Peyer's patch (tissue), 4 donors: ENCODE results near the gene DISC1.

Experiments
- POLR2A ChIP-seq, 2 donors: fragments of 450-650 bp; IDR thresholded peaks; one replicate each; pipeline ENCODE4 v1.5.1; 2017; ENCODE audit warnings: antibody characterized with exemption in 2 of 2, mild to moderate bottlenecking in 2 of 2, moderate library complexity in 2 of 2
- TF ChIP-seq, protein P1 (sequence below), 6 experiments: fragments of 450-650 bp in 4 of 6; fragments of 200-600 bp in 2 of 6; sonication (generic) in 1 of 6; IDR thresholded peaks; one replicate each; pipeline ENCODE4 v1.5.1; 2017 to 2019; ENCODE audit warnings: antibody characterized with exemption in 6 of 6, mild to moderate bottlenecking in 3 of 6, moderate library complexity in 1 of 6

DNA sequence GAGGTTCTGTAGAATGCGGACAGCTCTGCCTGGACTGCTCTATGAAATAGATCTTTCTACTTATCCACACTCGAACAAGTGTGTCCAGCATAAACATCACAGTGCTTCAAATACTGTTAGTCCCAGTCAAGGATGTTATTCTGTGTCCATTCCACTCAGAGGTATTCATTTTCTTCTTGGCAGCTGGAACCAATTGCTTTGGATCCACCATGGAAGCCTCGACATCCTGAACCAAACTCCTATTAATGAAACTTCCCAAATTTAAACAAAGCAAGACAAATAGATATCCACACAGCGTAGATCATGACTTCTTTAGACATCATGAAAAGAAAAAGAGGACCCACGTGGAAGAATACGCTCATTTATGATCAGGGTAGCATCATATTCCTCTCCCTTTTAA lies 95.8 kb downstream of the DISC1 start:
- TF ChIP-seq, protein P1, sequence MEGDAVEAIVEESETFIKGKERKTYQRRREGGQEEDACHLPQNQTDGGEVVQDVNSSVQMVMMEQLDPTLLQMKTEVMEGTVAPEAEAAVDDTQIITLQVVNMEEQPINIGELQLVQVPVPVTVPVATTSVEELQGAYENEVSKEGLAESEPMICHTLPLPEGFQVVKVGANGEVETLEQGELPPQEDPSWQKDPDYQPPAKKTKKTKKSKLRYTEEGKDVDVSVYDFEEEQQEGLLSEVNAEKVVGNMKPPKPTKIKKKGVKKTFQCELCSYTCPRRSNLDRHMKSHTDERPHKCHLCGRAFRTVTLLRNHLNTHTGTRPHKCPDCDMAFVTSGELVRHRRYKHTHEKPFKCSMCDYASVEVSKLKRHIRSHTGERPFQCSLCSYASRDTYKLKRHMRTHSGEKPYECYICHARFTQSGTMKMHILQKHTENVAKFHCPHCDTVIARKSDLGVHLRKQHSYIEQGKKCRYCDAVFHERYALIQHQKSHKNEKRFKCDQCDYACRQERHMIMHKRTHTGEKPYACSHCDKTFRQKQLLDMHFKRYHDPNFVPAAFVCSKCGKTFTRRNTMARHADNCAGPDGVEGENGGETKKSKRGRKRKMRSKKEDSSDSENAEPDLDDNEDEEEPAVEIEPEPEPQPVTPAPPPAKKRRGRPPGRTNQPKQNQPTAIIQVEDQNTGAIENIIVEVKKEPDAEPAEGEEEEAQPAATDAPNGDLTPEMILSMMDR (IDR thresholded peaks at IDR 0.05), result no peak
- no peak for TF ChIP-seq POLR2A (IDR thresholded peaks at IDR 0.05)
